ENCODE results near the gene LRP5. TPM values are rescaled to one million over a fixed set of nuclear protein-coding genes. Genes with fewer than 3 reads are reported as not detected.

The LRP5 gene
- total RNA-seq, 1 experiment from 2014 or later, result 67.0 TPM

DNA sequence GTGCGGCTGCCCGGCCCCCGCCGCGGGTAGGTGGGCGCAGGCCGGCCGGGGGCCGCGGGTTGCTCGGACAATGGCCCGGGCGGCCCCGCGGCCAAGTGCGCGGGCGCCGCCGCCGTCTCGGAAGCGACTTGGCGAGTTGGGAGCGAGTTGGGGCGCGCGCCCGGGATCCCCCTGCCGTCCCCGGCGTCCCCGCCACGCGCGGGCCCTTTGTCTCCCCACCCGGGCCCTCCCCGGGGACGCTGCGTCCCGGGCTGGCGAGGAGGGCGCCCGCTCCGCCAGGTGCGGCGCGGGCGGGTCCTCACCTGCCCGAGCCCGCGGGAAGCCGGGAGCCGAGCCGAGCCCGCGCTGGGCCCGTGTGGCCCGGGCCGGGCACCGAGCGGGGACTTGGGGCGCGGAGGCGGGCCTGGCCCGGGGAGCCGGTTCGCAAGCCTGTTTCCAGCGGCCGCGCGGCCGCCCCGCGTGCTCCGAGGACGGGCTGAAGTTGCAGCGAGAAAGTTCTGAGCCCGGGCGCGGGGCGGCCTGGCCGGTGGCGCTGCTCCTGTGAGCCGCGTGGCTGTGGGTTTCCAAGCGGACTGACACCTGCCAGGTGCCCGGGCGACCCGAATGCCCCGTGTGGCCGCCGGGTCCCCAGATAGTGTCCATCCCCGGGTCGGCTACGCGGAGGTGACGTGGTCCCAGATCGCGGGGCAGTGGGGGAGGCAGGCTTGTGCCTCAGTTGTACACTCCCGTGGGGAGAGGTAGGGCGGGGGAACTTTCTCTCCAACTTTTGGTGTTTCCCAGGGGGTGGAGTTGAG, 586 bp downstream of the LRP5 start:
- H3K36me3 ChIP-seq (ENCODE audit: insufficient read depth, low read length, poor library complexity, severe bottlenecking), result no peaks in the 10 kb centered on the region
- POLR2A ChIA-PET (ENCODE audit: low non-redundant PET), result no interaction called here
- H3K27ac ChIP-seq (ENCODE audit: low read depth, low read length, poor library complexity, severe bottlenecking), result peak overlapping the region; percentile 84
- no TSS peak for BruUV-seq (replicated peaks)
- no peaks in the 10 kb centered on the region for H3K9me3 ChIP-seq (ENCODE audit: low read depth, low read length, poor library complexity, severe bottlenecking)
- CTCF ChIA-PET, result no interaction called here
- DNase-seq (ENCODE audit: low spot score), result peak; percentile 50
- TF ChIP-seq, protein P1, sequence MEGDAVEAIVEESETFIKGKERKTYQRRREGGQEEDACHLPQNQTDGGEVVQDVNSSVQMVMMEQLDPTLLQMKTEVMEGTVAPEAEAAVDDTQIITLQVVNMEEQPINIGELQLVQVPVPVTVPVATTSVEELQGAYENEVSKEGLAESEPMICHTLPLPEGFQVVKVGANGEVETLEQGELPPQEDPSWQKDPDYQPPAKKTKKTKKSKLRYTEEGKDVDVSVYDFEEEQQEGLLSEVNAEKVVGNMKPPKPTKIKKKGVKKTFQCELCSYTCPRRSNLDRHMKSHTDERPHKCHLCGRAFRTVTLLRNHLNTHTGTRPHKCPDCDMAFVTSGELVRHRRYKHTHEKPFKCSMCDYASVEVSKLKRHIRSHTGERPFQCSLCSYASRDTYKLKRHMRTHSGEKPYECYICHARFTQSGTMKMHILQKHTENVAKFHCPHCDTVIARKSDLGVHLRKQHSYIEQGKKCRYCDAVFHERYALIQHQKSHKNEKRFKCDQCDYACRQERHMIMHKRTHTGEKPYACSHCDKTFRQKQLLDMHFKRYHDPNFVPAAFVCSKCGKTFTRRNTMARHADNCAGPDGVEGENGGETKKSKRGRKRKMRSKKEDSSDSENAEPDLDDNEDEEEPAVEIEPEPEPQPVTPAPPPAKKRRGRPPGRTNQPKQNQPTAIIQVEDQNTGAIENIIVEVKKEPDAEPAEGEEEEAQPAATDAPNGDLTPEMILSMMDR (conservative IDR thresholded peaks at IDR 0.05; ENCODE audit: low read depth, low read length), result no peak
- no peak for TF ChIP-seq EZH2 (IDR thresholded peaks at IDR 0.05; ENCODE audit: borderline replicate concordance, low read depth, low read length, poor library complexity, severe bottlenecking)
- intact Hi-C loops (cut with micrococcal nuclease; ENCODE audit: unreplicated experiment), result no loop called here
- H3K4me3 ChIP-seq (ENCODE audit: low read depth, low read length, poor library complexity, severe bottlenecking), result peak overlapping the region; percentile 75
- H3K4me1 ChIP-seq (ENCODE audit: insufficient read depth, low read length, poor library complexity, severe bottlenecking), result peaks cover 17% of the 10 kb centered on the region
- no peaks in the 10 kb centered on the region for H3K27me3 ChIP-seq (replicated peaks; ENCODE audit: insufficient read depth, low read depth, low read length, poor library complexity)

DNA sequence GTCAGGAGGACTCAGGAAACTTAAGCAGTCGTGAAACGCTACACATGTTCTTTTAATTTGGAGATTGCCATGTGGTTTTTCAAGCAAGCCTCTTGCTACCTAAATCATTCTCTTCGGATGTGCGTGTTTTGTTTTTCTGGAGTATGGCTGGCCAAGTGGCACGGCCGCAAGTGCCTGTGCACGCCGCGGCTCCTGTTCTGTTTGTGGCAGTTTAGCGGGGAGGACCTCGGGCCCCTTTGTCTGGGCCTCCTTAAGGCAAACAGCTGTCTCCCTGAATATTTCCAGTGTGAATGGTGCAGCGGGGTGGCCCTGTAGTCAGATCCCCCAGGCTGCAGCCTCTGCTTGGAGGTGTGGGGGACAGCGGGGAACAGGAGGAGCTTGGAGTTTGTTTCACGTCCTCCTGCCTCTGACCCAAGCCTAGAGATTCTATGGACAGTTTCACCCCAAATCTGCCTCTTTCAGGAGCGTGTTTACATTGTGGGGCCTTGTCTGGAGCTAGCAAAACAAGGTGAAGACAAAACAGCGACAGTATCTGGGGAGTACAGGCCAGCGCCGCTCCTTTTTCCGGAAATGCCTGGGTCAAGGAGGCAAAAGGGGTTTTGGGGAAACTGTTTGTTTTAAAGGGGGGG, 1.3 kb downstream of the LRP5 start:
- Histone ChIP-seq H3K4me1 (ENCODE audit: insufficient read depth, low read length, poor library complexity, severe bottlenecking) (peaks cover 17% of the 10 kb centered on the region), H3K9me3 (ENCODE audit: low read depth, low read length, poor library complexity, severe bottlenecking) (no peaks in the 10 kb centered on the region), H3K27me3 (replicated peaks; ENCODE audit: insufficient read depth, low read depth, low read length, poor library complexity) (no peaks in the 10 kb centered on the region), H3K36me3 (ENCODE audit: insufficient read depth, low read length, poor library complexity, severe bottlenecking) (no peaks in the 10 kb centered on the region), H3K27ac (ENCODE audit: low read depth, low read length, poor library complexity, severe bottlenecking) (peak overlapping the region; percentile 84), H3K4me3 (ENCODE audit: low read depth, low read length, poor library complexity, severe bottlenecking) (peak overlapping the region; percentile 75)
- TSS peak; percentile 59 for BruUV-seq (replicated peaks)
- TF ChIP-seq, protein P1 (conservative IDR thresholded peaks at IDR 0.05; ENCODE audit: low read depth, low read length), result no peak
- no peak for TF ChIP-seq EZH2 (IDR thresholded peaks at IDR 0.05; ENCODE audit: borderline replicate concordance, low read depth, low read length, poor library complexity, severe bottlenecking)
- POLR2A ChIA-PET (ENCODE audit: low non-redundant PET), result no interaction called here
- CTCF ChIA-PET, result no interaction called here
- peak; percentile 60 for DNase-seq (ENCODE audit: low spot score)
- intact Hi-C loops (cut with micrococcal nuclease; ENCODE audit: unreplicated experiment), result no loop called here

DNA sequence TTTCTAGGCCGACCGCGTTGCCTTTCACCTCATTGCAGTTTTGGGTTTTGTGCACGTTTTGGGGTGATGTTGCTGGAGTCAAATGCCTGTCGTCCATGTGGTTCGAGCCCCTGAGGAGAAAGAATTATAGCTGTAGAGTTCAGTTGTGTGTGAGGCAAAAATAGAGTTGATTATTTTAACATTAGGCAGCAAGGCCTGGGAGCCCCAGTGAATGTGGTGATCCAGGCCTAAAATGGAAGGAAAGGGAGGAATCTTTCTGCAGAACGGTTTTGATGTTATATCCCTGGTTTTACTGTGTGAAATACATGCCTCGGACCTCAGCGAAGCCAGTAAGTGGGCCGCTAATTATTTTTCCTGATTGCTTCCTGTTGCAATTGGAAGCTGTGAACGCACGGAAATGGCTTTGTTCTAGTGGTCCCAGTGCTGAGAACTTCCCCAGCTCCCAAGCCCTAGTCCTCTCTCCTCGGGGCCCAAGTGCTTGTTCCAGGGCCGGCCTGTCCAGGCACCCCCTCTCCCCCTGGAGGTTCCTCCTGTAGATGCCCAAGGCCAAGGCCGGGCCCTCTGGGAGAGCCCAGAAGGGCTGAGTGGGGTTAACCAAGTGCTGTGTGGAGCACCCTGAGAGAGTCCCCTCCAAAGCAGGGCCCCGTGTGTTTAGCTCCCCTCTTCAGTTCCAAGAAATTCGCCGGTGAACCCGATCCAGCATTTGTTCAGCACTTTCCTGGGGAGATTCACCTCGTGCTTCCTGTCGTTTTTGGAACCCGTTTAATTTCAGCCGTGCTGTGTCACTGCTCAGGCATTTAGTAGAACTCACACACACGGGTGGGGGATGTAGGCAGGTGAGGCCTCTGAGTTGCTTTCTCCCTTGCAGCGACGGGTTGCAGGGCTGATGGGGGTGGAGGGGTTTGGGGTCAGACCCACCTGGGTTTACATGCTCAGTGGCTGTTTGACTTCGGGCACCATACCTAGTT, 2.1 kb downstream of the LRP5 start:
- POLR2A ChIA-PET (ENCODE audit: low non-redundant PET), result no interaction called here
- peaks cover 17% of the 10 kb centered on the region for H3K4me1 ChIP-seq (ENCODE audit: insufficient read depth, low read length, poor library complexity, severe bottlenecking)
- BruUV-seq (replicated peaks), result no TSS peak

More for the DNA sequence above, 2.1 kb downstream of the LRP5 start:
- Histone ChIP-seq H3K9me3 (ENCODE audit: low read depth, low read length, poor library complexity, severe bottlenecking) (no peaks in the 10 kb centered on the region), H3K36me3 (ENCODE audit: insufficient read depth, low read length, poor library complexity, severe bottlenecking) (no peaks in the 10 kb centered on the region), H3K27me3 (replicated peaks; ENCODE audit: insufficient read depth, low read depth, low read length, poor library complexity) (no peaks in the 10 kb centered on the region), H3K4me3 (ENCODE audit: low read depth, low read length, poor library complexity, severe bottlenecking) (peak overlapping the region; percentile 75), H3K27ac (ENCODE audit: low read depth, low read length, poor library complexity, severe bottlenecking) (peak overlapping the region; percentile 84)
- intact Hi-C loops (cut with micrococcal nuclease; ENCODE audit: unreplicated experiment), result no loop called here
- CTCF ChIA-PET, result no interaction called here
- TF ChIP-seq, protein P1 (conservative IDR thresholded peaks at IDR 0.05; ENCODE audit: low read depth, low read length), result no peak
- no peak for TF ChIP-seq EZH2 (IDR thresholded peaks at IDR 0.05; ENCODE audit: borderline replicate concordance, low read depth, low read length, poor library complexity, severe bottlenecking)
- peak; percentile 64 for DNase-seq (ENCODE audit: low spot score)
